ENCODE measurements around the gene VPS13D.

VPS13D gene

DNA sequence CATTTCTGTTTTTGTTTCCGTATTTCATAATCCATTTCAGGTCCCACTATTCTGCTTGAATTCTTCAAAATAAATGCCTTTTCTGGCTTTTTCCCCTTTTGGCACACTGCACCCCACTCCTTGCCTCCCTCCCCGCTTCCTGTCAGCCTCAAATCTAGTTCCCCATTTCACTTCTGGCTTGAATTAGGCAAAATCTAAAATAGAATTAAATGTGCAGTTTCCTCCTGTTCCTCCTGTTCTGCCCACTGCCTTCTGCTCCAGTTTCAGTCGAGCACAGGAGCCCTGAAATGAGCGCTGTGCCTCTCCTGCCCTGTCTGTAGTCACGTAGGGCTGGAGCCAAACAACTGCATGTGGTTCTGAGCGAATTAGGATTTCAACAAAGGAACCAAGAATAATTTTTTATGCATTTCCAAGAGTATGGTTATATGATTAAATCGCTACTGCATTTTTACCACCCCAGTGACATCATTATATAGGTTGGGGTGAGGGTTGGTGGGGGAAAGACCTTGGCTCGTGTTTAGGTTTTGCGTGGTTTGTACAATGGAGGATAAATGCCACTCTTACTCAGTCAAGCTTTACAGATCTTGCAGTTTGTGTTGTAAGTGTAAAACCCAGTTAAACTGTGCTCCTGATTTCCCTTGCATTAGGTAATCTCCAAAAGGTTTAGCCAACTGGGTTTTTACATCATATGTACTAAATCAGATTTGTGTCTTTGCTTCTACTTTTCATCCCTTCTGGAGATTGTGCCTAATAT lies 114.9 kb downstream of the VPS13D start:
- no peak overlapping the region for H3K4me3 ChIP-seq (ENCODE audit: low read depth, low read length)
- TF ChIP-seq, protein P1, sequence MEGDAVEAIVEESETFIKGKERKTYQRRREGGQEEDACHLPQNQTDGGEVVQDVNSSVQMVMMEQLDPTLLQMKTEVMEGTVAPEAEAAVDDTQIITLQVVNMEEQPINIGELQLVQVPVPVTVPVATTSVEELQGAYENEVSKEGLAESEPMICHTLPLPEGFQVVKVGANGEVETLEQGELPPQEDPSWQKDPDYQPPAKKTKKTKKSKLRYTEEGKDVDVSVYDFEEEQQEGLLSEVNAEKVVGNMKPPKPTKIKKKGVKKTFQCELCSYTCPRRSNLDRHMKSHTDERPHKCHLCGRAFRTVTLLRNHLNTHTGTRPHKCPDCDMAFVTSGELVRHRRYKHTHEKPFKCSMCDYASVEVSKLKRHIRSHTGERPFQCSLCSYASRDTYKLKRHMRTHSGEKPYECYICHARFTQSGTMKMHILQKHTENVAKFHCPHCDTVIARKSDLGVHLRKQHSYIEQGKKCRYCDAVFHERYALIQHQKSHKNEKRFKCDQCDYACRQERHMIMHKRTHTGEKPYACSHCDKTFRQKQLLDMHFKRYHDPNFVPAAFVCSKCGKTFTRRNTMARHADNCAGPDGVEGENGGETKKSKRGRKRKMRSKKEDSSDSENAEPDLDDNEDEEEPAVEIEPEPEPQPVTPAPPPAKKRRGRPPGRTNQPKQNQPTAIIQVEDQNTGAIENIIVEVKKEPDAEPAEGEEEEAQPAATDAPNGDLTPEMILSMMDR (IDR thresholded peaks at IDR 0.05; ENCODE audit: control insufficient read depth, extremely low read depth, insufficient read depth): no peak
- DNase-seq (ENCODE audit: low read depth): no peak

DNA sequence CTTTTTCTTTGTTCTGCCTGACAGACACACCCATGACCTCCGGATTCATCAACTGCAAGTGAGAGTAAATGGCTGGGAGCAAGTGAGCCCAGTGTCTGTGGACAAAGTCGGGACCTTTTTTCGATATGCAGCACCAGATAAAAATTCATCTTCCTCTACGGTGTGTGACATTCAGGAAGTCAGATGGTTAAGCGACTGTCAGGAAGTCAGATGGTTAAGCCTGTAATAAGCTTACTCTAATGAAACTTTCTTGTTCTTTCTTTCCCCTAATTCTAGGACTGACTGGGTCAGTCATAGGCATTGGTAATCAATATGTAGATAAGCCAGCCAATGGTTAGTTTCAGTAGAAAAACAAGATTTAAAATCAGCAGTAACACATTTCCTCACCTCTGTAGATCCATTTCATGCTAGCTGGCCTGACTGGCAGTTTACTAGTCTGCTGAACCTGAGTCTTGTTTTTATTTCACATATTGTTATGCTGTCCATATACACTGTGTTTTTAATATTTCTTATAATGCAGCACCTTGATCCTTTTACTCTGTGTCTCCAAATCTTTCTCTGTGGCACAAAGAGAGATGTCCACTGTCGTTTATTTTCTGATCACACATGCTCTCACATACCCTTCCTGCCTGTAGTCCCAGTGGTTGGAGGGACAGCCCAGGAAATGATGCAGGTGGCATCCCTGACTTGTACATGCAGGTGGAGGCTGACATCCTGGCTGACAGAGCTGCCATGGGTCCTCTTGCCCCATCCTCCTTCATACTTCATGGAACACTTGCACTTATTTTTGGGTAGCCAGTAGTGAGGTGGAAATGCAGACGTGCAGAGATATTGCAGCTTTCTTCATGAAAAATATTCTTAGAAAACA lies 115.8 kb downstream of the VPS13D start:
- H3K4me3 ChIP-seq (ENCODE audit: low read depth, low read length): no peak overlapping the region
- TF ChIP-seq, protein P1 (IDR thresholded peaks at IDR 0.05; ENCODE audit: control insufficient read depth, extremely low read depth, insufficient read depth): no peak
- no peak for DNase-seq (ENCODE audit: low read depth)

DNA sequence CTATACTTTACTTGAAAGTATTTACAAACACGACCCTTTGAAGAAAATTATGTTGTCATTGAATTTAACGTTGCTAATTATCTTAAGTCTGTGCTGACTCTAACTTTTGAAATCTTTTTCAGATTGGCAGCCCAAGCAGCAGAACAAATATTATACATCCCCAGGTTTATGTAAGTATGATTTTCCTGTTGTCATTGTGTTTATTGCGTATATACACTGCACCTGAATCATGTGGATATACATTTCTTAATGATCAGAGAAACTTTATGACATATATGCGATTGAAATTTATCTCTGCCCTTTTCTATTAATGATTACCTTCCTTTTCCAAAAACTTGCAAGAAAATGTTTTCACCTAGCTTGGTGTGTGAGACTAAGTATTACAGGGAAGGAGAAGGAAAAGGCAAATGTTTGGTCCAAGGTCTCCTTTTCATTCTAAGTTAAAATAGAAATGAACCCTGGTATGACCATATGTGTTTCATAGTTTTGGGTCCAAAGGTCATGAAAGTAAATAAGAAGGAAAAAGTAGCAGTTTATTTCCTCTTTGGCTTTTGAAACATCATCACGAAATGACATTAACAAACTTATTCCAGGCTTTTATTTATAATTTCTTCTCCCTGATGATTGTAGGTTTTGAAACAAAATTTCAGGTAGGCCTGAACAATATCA lies 116.8 kb downstream of the VPS13D start:
- TF ChIP-seq, protein P1 (IDR thresholded peaks at IDR 0.05; ENCODE audit: control insufficient read depth, extremely low read depth, insufficient read depth): no peak
- no peak overlapping the region for H3K4me3 ChIP-seq (ENCODE audit: low read depth, low read length)
- DNase-seq (ENCODE audit: low read depth): no peak

DNA sequence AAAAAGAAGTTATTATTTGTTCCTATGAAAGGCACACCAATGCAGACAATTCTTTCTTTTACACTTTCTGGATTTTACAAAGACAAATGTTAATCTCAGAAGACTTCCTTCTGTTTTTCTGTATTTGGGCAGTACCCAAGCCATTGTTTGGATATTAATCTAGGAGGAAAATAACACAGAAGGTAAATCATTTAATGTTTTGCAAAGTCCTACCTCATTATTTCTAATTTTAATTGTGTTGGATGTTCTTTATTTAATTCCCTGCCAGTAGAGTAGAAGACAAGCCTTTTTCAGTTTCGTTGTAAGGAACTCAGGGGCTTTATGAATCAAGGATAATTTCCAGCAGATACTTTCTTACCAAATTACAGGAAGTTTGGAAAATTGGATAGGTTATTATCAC lies 118.3 kb downstream of the VPS13D start:
- DNase-seq (ENCODE audit: low read depth): no peak
- TF ChIP-seq, protein P1 (IDR thresholded peaks at IDR 0.05; ENCODE audit: control insufficient read depth, extremely low read depth, insufficient read depth): no peak

DNA sequence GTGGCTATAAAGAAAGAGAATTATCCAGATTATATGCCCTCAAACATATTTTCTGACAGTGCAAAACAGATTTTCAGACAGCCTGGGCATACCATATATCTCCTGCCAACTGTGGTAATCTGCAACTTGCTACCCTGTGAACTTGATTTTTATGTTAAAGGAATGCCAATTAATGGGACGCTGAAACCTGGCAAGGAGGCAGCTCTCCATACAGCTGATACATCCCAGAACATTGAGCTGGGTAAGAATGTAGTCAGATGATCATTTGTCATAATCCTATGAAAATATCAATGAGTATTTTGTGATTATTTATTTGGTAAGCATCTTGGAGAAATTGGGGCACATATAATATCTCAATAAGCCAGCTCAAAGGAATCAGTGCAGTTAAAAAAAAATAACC lies 124.2 kb downstream of the VPS13D start:
- TF ChIP-seq, protein P1 (IDR thresholded peaks at IDR 0.05; ENCODE audit: control insufficient read depth, extremely low read depth, insufficient read depth): no peak
- no peak overlapping the region for H3K4me3 ChIP-seq (ENCODE audit: low read depth, low read length)
- DNase-seq (ENCODE audit: low read depth): no peak

More for the DNA sequence above, 118.3 kb downstream of the VPS13D start:
- H3K4me3 ChIP-seq (ENCODE audit: low read depth, low read length): no peak overlapping the region

DNA sequence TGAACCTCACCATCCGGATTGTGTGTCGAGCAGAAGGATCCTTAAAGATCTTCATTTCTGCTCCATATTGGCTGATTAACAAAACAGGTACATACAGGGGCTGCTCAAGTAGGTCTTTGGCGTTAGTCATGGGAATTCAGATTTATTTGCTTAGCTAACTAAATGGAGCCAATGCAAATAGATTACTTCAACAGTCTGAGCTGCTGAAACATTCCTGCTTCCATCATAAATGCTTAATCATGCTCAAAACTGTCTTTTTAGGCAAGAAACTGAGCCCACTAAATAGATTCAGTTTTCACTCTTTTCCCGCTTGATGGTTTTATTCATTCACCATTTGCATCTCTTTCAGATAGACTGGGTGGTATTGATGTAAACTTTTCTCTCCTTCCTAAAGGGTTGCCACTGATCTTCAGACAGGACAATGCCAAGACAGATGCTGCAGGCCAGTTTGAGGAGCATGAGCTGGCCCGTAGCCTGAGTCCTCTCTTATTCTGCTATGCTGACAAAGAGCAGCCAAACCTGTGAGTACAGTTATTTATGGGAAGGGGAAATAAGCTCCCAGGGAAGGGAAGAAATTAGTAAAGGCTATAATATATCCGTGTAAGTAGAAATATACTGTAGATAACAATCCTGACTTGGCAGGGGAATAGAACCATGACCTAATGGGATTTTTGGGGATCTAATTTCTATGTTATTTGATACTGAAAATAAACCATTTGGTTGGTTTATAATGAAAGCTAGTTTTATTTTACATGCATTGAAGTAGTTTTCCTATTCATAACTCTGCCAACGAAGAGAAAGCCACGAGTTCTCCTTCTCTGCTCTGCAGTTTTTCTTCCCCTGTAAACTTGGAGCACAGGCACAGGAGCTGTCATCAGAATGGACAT lies 126.4 kb downstream of the VPS13D start:
- no peak overlapping the region for H3K4me3 ChIP-seq (ENCODE audit: low read depth, low read length)
- peak; percentile 89 for DNase-seq (ENCODE audit: low read depth)
- TF ChIP-seq, protein P1 (IDR thresholded peaks at IDR 0.05; ENCODE audit: control insufficient read depth, extremely low read depth, insufficient read depth): no peak

Data from LNCaP clone FGC (cell line).